A673 (cell line): ENCODE data around the gene AKAP12.

Experiments used
- EZH2 ChIP-seq: fragments of 200-600 bp; sonication (generic); IDR thresholded peaks from 2 replicates; pipeline ENCODE4 v1.6.1; 2017; ENCODE audit warnings: borderline replicate concordance, low read depth, mild to moderate bottlenecking, mixed read lengths, antibody characterized with exemption, low read length; ENCODE audit not compliant: poor library complexity, severe bottlenecking
- TF ChIP-seq, protein P1 (sequence below): fragments of 300-800, 200-600 bp; sonication (generic); conservative IDR thresholded peaks from 2 replicates; pipeline ENCODE4 v1.5.1; 2017; ENCODE audit warnings: low read depth, mild to moderate bottlenecking, antibody characterized with exemption, low read length, moderate library complexity, mixed read lengths

DNA sequence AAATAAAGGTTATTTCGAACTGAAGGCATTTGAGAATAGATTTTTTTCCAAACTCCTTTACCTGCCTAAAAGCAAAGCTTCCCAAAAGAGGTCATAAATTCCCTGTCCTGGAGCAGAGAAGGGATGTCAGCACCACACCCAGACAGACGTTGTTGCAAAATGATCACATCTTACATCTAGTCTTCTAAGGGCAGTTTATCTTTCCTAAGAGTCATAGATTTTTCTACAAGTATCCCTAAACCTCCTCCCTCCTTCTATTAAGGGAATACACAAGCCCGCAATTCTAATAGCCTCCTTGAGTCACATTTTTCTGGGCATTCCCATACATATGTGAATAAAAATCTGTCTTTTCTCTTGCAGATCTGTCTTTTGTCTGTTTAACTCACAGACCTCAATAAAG is 20.6 kb upstream of the AKAP12 start:
- TF ChIP-seq, protein P1, sequence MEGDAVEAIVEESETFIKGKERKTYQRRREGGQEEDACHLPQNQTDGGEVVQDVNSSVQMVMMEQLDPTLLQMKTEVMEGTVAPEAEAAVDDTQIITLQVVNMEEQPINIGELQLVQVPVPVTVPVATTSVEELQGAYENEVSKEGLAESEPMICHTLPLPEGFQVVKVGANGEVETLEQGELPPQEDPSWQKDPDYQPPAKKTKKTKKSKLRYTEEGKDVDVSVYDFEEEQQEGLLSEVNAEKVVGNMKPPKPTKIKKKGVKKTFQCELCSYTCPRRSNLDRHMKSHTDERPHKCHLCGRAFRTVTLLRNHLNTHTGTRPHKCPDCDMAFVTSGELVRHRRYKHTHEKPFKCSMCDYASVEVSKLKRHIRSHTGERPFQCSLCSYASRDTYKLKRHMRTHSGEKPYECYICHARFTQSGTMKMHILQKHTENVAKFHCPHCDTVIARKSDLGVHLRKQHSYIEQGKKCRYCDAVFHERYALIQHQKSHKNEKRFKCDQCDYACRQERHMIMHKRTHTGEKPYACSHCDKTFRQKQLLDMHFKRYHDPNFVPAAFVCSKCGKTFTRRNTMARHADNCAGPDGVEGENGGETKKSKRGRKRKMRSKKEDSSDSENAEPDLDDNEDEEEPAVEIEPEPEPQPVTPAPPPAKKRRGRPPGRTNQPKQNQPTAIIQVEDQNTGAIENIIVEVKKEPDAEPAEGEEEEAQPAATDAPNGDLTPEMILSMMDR: no peak
- no peak for TF ChIP-seq EZH2
